Common myeloid progenitor, CD34-positive (primary cell): ENCODE measurements around the gene TNFRSF14.

ENCODE experiments used
- CTCF ChIA-PET: fragments of 350-600 bp; sonication (Branson Sonifier 250); formaldehyde crosslinking; loops from one replicate; lab custom pipeline; 2021; ENCODE audit warnings: antibody characterized with exemption; lab: Charles Lee
- POLR2A ChIA-PET: fragments of 350-600 bp; sonication (Branson Sonifier 250); formaldehyde crosslinking; loops from one replicate; lab custom pipeline; 2021; ENCODE audit warnings: antibody characterized with exemption; lab: Charles Lee
- DNase-seq, 3 donors: peaks; one replicate each; pipeline versions ENCODE4 v3.0.0 to v3.0.0-alpha.2; 2013
- H3K27ac ChIP-seq, 2 experiments: 1 replicate in 1 of 2; 2 replicates in 1 of 2; pipeline ENCODE4 v1.7.0; 2013; ENCODE audit warnings: inconsistent platforms in 2 of 2, low read length in 2 of 2, mild to moderate bottlenecking in 2 of 2, low read depth in 1 of 2, moderate library complexity in 1 of 2; ENCODE audit not compliant: severe bottlenecking in 2 of 2, insufficient read depth in 1 of 2, poor library complexity in 1 of 2
- H3K27me3 ChIP-seq, 5 experiments: replicated peaks in 2 of 5; 1 replicate in 3 of 5; 2 replicates in 2 of 5; pipeline versions ENCODE4 v1.6.1 to v1.7.0; 2013; ENCODE audit warnings: low read length in 4 of 5, mild to moderate bottlenecking in 2 of 5, moderate library complexity in 2 of 5, inconsistent platforms in 1 of 5; ENCODE audit not compliant: insufficient read depth in 5 of 5, control insufficient read depth in 4 of 5
- H3K36me3 ChIP-seq, 4 experiments: 1 replicate in 2 of 4; 2 replicates in 2 of 4; pipeline versions ENCODE4 v1.6.1 to v1.7.0; 2013; ENCODE audit warnings: low read length in 3 of 4, control low read depth in 1 of 4, mild to moderate bottlenecking in 1 of 4; ENCODE audit not compliant: control insufficient read depth in 4 of 4, insufficient read depth in 4 of 4
- H3K4me1 ChIP-seq, 4 experiments: 1 replicate in 3 of 4; 2 replicates in 1 of 4; pipeline versions ENCODE4 v1.6.1 to v1.7.1; 2013; ENCODE audit warnings: low read length in 3 of 4, mild to moderate bottlenecking in 3 of 4, control low read depth in 1 of 4, inconsistent platforms in 1 of 4, moderate library complexity in 1 of 4; ENCODE audit not compliant: control insufficient read depth in 4 of 4, insufficient read depth in 4 of 4; ENCODE audit errors: control extremely low read depth in 1 of 4
- H3K4me3 ChIP-seq, 7 experiments: 1 replicate in 4 of 7; 2 replicates in 3 of 7; pipeline versions ENCODE4 v1.5.1 to v1.7.0; 2013; ENCODE audit warnings: mild to moderate bottlenecking in 7 of 7, low read length in 6 of 7, moderate library complexity in 6 of 7, inconsistent platforms in 2 of 7, low read depth in 2 of 7, control low read depth in 1 of 7; ENCODE audit not compliant: insufficient read depth in 4 of 7, control insufficient read depth in 1 of 7; ENCODE audit errors: extremely low read depth in 1 of 7
- H3K9me3 ChIP-seq, 5 experiments: 1 replicate in 4 of 5; 2 replicates in 1 of 5; pipeline versions ENCODE4 v1.6.1 to v1.7.1; 2013; ENCODE audit warnings: low read length in 4 of 5, mild to moderate bottlenecking in 2 of 5, inconsistent platforms in 1 of 5, low read depth in 1 of 5, moderate library complexity in 1 of 5; ENCODE audit not compliant: control insufficient read depth in 4 of 5, insufficient read depth in 2 of 5; ENCODE audit errors: control extremely low read depth in 1 of 5
- WGBS: methylation state at CpG from one replicate; pipeline ENCODE4 v1.1.5; 2013; ENCODE audit not compliant: insufficient coverage; 5-methylcytosine and 5-hydroxymethylcytosine counted together

The TNFRSF14 gene

GRCh38 chr1:2530513-2531361 is 25.4 kb upstream of the TNFRSF14 start:
- CTCF ChIA-PET: interaction anchor here (0.9 to 8.5 kb wide), 4 partner anchors 9 to 115 kb away, joined by 3 to 52 read pairs (median 8); no protein-coding TSS in a partner anchor
- Histone ChIP-seq H3K9me3 (no peaks in the 10 kb centered on the region), H3K36me3 (no peaks in the 10 kb centered on the region), H3K27me3 (peaks cover 0 to 71% (median 10%) of the 10 kb centered on the region in 5 experiments), H3K4me3 (peak overlapping the region in 2 of 7 experiments; percentile 51 to 65), H3K27ac (no peak overlapping the region), H3K4me1 (peaks cover 0 to 48% (median 43%) of the 10 kb centered on the region in 4 experiments)
- DNase-seq: peak in 2 of 3 donors; percentile 52 to 59
- POLR2A ChIA-PET: interaction anchor here (0.5 to 3.1 kb wide), 3 partner anchors 17 to 1526 kb away, joined by 3 to 11 read pairs (median 4); no protein-coding TSS in a partner anchor
- 14% methylated on average over 23 of the region's 30 CpGs for WGBS

GRCh38 chr1:2532485-2533160 is 23.5 kb upstream of the TNFRSF14 start:
- Histone ChIP-seq H3K27me3 (peaks cover 0 to 77% (median 10%) of the 10 kb centered on the region in 5 experiments), H3K9me3 (no peaks in the 10 kb centered on the region), H3K36me3 (no peaks in the 10 kb centered on the region), H3K4me1 (peaks cover 0 to 38% (median 35%) of the 10 kb centered on the region in 4 experiments), H3K4me3 (no peak overlapping the region), H3K27ac (no peak overlapping the region)
- DNase-seq: no peak
- 95% methylated on average over 14 of the region's 23 CpGs for WGBS
- POLR2A ChIA-PET: no interaction called here
- CTCF ChIA-PET: interaction anchor here (0.9 to 8.5 kb wide), 4 partner anchors 8 to 338 kb away, joined by 3 to 52 read pairs (median 4); partner anchors contain the start of gene FAAP20

- Histone ChIP-seq H3K27me3 (peaks cover 0 to 74% (median 7%) of the 10 kb centered on the region in 5 experiments), H3K9me3 (no peaks in the 10 kb centered on the region), H3K27ac (no peak overlapping the region), H3K36me3 (no peaks in the 10 kb centered on the region), H3K4me3 (no peak overlapping the region), H3K4me1 (peaks cover 0 to 38% (median 35%) of the 10 kb centered on the region in 4 experiments)
- 94% methylated on average over 10 of the region's 11 CpGs for WGBS
- DNase-seq: no peak
- CTCF ChIA-PET: interaction anchor here (1.0 to 8.5 kb wide), 3 partner anchors 13 to 28 kb away, joined by 3 to 52 read pairs (median 3); no protein-coding TSS in a partner anchor
- POLR2A ChIA-PET: no interaction called here
Measured at GRCh38 chr1:2533365-2533764, 22.8 kb upstream of the TNFRSF14 start.

GRCh38 chr1:2534315-2534686 is 21.9 kb upstream of the TNFRSF14 start:
- ChIA-PET POLR2A (interaction anchor here (1.2 kb wide), 1 partner anchor 8 kb away, joined by 4 read pairs; the partner anchor contains the start of gene PANK4), CTCF (interaction anchor here (8.5 kb wide), 1 partner anchor 12 kb away, joined by 52 read pairs; no protein-coding TSS in a partner anchor)
- Histone ChIP-seq H3K4me1 (peaks cover 0 to 29% (median 27%) of the 10 kb centered on the region in 4 experiments), H3K27ac (no peak overlapping the region), H3K27me3 (peaks cover 0 to 74% (median 5%) of the 10 kb centered on the region in 5 experiments), H3K4me3 (no peak overlapping the region), H3K36me3 (no peaks in the 10 kb centered on the region), H3K9me3 (no peaks in the 10 kb centered on the region)
- DNase-seq: no peak
- WGBS: 0% methylated on average over 2 of the region's 7 CpGs

- H3K4me3 ChIP-seq: no peak overlapping the region
- ChIA-PET POLR2A (interaction anchor here (1.2 kb wide), 1 partner anchor 9 kb away, joined by 4 read pairs; the partner anchor contains the start of gene PANK4), CTCF (interaction anchor here (8.5 kb wide), 1 partner anchor 11 kb away, joined by 52 read pairs; no protein-coding TSS in a partner anchor)
- H3K36me3 ChIP-seq: no peaks in the 10 kb centered on the region
- peaks cover 0 to 73% (median 4%) of the 10 kb centered on the region in 5 experiments for H3K27me3 ChIP-seq
- peaks cover 0 to 27% (median 23%) of the 10 kb centered on the region in 4 experiments for H3K4me1 ChIP-seq
- H3K27ac ChIP-seq: no peak overlapping the region
- WGBS: 64% methylated on average over 16 of the region's 18 CpGs
- DNase-seq: no peak
- no peaks in the 10 kb centered on the region for H3K9me3 ChIP-seq
Measured at GRCh38 chr1:2534687-2535441, 21.3 kb upstream of the TNFRSF14 start.

- H3K4me1 ChIP-seq: peaks cover 0 to 25% (median 19%) of the 10 kb centered on the region in 4 experiments
- CTCF ChIA-PET: interaction anchor here (8.5 kb wide), 1 partner anchor 10 kb away, joined by 52 read pairs; no protein-coding TSS in a partner anchor
- H3K27ac ChIP-seq: no peak overlapping the region
- H3K4me3 ChIP-seq: no peak overlapping the region
- H3K27me3 ChIP-seq: peaks cover 0 to 73% (median 5%) of the 10 kb centered on the region in 5 experiments
- POLR2A ChIA-PET: no interaction called here
- WGBS: 66% methylated on average over 21 of the region's 27 CpGs
- no peaks in the 10 kb centered on the region for H3K36me3 ChIP-seq
- no peaks in the 10 kb centered on the region for H3K9me3 ChIP-seq
- DNase-seq: no peak
Measured at GRCh38 chr1:2535455-2535854, 20.7 kb upstream of the TNFRSF14 start.
